ENCODE results near the gene TMEM106B. TPM values are rescaled to one million over a fixed set of nuclear protein-coding genes. Genes with fewer than 3 reads are reported as not detected.

TMEM106B gene
- total RNA-seq, 1 experiment from 2014 or later, result 64.4 TPM

GRCh38 chr7:12244129-12244528, 33.0 kb downstream of the TMEM106B start:
- Histone ChIP-seq H3K79me2 (ENCODE audit: low read depth) (no peaks in the 10 kb centered on the region), H3K4me3 (no peak overlapping the region), H3K9me3 (ENCODE audit: insufficient read depth, low read depth) (no peaks in the 10 kb centered on the region), H3F3A (ENCODE audit: insufficient read depth, low read depth) (no peaks in the 10 kb centered on the region), H3K4me2 (no peak overlapping the region), H3K4me1 (replicated peaks; ENCODE audit: insufficient read depth) (no peaks in the 10 kb centered on the region), H4K20me1 (ENCODE audit: insufficient read depth) (no peaks in the 10 kb centered on the region), H3K36me3 (ENCODE audit: low read depth) (no peaks in the 10 kb centered on the region), H3K27me3 (ENCODE audit: insufficient read depth, low read depth) (no peaks in the 10 kb centered on the region), H3K9me2 (ENCODE audit: insufficient read depth) (no peaks in the 10 kb centered on the region; the same call in 1 of the 2 replicates), H3K27ac (no peak overlapping the region), H2AFZ (no peak overlapping the region)
- intact Hi-C loops (cut with micrococcal nuclease; ENCODE audit: unreplicated experiment), result loop anchor here (5.0 kb wide), 1 partner anchor 78 kb away; no protein-coding TSS in a partner anchor
- TF ChIP-seq, protein P1, sequence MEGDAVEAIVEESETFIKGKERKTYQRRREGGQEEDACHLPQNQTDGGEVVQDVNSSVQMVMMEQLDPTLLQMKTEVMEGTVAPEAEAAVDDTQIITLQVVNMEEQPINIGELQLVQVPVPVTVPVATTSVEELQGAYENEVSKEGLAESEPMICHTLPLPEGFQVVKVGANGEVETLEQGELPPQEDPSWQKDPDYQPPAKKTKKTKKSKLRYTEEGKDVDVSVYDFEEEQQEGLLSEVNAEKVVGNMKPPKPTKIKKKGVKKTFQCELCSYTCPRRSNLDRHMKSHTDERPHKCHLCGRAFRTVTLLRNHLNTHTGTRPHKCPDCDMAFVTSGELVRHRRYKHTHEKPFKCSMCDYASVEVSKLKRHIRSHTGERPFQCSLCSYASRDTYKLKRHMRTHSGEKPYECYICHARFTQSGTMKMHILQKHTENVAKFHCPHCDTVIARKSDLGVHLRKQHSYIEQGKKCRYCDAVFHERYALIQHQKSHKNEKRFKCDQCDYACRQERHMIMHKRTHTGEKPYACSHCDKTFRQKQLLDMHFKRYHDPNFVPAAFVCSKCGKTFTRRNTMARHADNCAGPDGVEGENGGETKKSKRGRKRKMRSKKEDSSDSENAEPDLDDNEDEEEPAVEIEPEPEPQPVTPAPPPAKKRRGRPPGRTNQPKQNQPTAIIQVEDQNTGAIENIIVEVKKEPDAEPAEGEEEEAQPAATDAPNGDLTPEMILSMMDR (conservative IDR thresholded peaks at IDR 0.05), result peak; percentile 55
- TF ChIP-seq EZH2 (IDR thresholded peaks at IDR 0.05; ENCODE audit: low read depth), result no peak
- BruUV-seq (replicated peaks), result no TSS peak
- POLR2A ChIA-PET (ENCODE audit: unreplicated experiment), result no interaction called here
- CTCF ChIA-PET, result no interaction called here
- DNase-seq, result peak in 1 of 2 experiments; percentile 16

DNA sequence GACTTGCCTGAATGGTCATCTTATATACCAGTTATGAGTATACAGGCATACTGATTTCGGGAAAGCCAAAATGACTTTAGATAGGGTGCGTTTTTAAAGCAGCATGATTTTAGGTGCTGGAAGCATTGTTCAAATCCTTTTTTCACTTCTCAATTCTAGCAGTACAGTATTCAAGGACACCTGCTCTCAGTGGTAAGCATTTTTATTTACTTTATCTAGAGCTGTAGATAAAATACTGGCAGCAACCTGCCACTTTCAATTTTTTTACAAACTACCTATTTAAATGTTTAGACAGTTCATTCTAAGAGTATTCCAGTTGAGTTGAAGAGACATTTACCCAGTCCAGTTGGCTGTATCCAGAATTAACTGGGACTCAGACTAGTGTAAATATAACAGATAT, 33.6 kb downstream of the TMEM106B start:
- no peaks in the 10 kb centered on the region for H3K79me2 ChIP-seq (ENCODE audit: low read depth)
- H3K9me2 ChIP-seq (ENCODE audit: insufficient read depth), result no peaks in the 10 kb centered on the region; the same call in 1 of the 2 replicates
- H3F3A ChIP-seq (ENCODE audit: insufficient read depth, low read depth), result no peaks in the 10 kb centered on the region
- DNase-seq, result no peak
- H3K27ac ChIP-seq, result no peak overlapping the region
- no peaks in the 10 kb centered on the region for H3K4me1 ChIP-seq (replicated peaks; ENCODE audit: insufficient read depth)
- BruUV-seq (replicated peaks), result no TSS peak
- TF ChIP-seq EZH2 (IDR thresholded peaks at IDR 0.05; ENCODE audit: low read depth), result no peak
- TF ChIP-seq, protein P1 (conservative IDR thresholded peaks at IDR 0.05), result no peak
- H3K27me3 ChIP-seq (ENCODE audit: insufficient read depth, low read depth), result no peaks in the 10 kb centered on the region
- CTCF ChIA-PET, result no interaction called here
- H2AFZ ChIP-seq, result no peak overlapping the region
- no peak overlapping the region for H3K4me2 ChIP-seq
- POLR2A ChIA-PET (ENCODE audit: unreplicated experiment), result interaction anchor here (0.6 kb wide), 1 partner anchor 1155 kb away, joined by 5 read pairs; no protein-coding TSS in a partner anchor
- no peaks in the 10 kb centered on the region for H4K20me1 ChIP-seq (ENCODE audit: insufficient read depth)
- no peak overlapping the region for H3K4me3 ChIP-seq
- no peaks in the 10 kb centered on the region for H3K9me3 ChIP-seq (ENCODE audit: insufficient read depth, low read depth)
- intact Hi-C loops (cut with micrococcal nuclease; ENCODE audit: unreplicated experiment), result loop anchor here (5.0 kb wide), 1 partner anchor 78 kb away; no protein-coding TSS in a partner anchor
- H3K36me3 ChIP-seq (ENCODE audit: low read depth), result no peaks in the 10 kb centered on the region

DNA sequence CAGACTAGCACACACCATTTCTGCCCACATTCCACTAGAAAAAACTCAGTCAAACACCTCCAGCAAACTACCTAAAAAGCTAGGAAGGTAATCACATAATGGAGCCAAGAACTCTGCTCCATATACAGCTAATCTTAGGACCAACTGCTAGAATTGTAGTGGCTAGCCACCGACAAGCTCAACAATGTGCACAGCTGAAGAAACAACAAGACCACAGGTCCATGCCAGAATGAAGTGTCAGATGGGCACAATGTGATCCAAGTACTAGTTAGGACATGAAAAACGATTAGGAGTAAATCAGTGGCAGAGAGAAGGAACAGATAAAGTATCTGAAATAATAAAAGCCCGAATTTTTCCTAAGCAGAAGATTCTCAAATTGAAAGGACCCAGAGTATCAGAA, 38.6 kb downstream of the TMEM106B start:
- Histone ChIP-seq H3K4me3 (no peak overlapping the region), H3K27me3 (ENCODE audit: insufficient read depth, low read depth) (no peaks in the 10 kb centered on the region), H3K79me2 (ENCODE audit: low read depth) (no peaks in the 10 kb centered on the region), H3K4me2 (no peak overlapping the region), H4K20me1 (ENCODE audit: insufficient read depth) (no peaks in the 10 kb centered on the region), H3F3A (ENCODE audit: insufficient read depth, low read depth) (no peaks in the 10 kb centered on the region), H3K4me1 (replicated peaks; ENCODE audit: insufficient read depth) (no peaks in the 10 kb centered on the region), H3K27ac (no peak overlapping the region), H3K36me3 (ENCODE audit: low read depth) (no peaks in the 10 kb centered on the region), H3K9me2 (ENCODE audit: insufficient read depth) (no peaks in the 10 kb centered on the region), H2AFZ (peak overlapping the region; percentile 53; the same call in 1 of the 2 replicates), H3K9me3 (ENCODE audit: insufficient read depth, low read depth) (no peaks in the 10 kb centered on the region; the same call in 1 of the 2 replicates)
- BruUV-seq (replicated peaks), result no TSS peak
- POLR2A ChIA-PET (ENCODE audit: unreplicated experiment), result no interaction called here
- CTCF ChIA-PET, result no interaction called here
- TF ChIP-seq, protein P1 (conservative IDR thresholded peaks at IDR 0.05), result no peak
- TF ChIP-seq EZH2 (IDR thresholded peaks at IDR 0.05; ENCODE audit: low read depth), result no peak
- intact Hi-C loops (cut with micrococcal nuclease; ENCODE audit: unreplicated experiment), result no loop called here
- DNase-seq, result no peak

Measured in PC-9 (cell line).